ENCODE data around the gene SPDYE3. TPM values are rescaled to one million over a fixed set of nuclear protein-coding genes. Genes with fewer than 3 reads are reported as not detected.

SPDYE3 gene
- total RNA-seq, 1 experiment from 2014 or later: not detected

DNA sequence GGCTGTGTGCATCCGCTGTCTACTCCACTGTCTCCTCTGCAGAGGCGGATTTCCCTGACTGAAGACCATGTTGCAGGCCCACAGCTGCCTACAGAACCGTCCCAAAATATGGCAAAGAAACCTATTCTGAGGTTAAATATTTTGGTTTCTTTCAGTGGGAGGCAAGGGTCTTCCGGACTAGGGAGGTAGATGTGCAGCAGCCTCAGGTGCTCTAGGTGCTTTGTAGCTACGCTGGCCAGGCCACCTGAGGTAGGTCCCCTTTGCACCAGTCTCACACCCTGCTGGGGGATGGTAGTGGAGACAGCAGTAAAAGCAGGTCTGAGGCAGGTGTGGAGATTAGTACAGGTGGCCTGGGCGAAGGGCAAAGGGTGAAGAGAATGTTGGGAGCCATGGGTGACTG, 42.3 kb downstream of the SPDYE3 start:
- Mint-ChIP-seq H3K36me3 (ENCODE audit: insufficient read depth in 1 of 3, low read depth in 3 of 3) (peaks cover 43 to 80% (median 75%) of the 10 kb centered on the region in 3 experiments; a peak in 6 of 7 replicates), H3K27me3 (ENCODE audit: low read depth) (no peaks in the 10 kb centered on the region), H3K4me1 (peaks cover under 1 to 2% of the 10 kb centered on the region in 2 experiments; a peak in 2 of 4 replicates), H3K9me3 (no peaks in the 10 kb centered on the region), H3K27ac (peak overlapping the region in 2 of 3 experiments; percentile 69 to 81; a peak in 3 of 7 replicates), H3K4me3 (no peak overlapping the region)
- no CpG with 5 or more reads among the region's 6 CpGs for WGBS (ENCODE audit: extremely low coverage, insufficient read length, low lambda C conversion rate)
- Histone ChIP-seq H2BK15ac (ENCODE audit: low read depth, low read length) (no peak overlapping the region), H2BK120ac (ENCODE audit: low read depth, low read length, poor library complexity, severe bottlenecking) (no peak overlapping the region), H3K14ac (ENCODE audit: insufficient read depth, low read length) (no peak overlapping the region), H3K27ac (ENCODE audit: insufficient read length, low read depth, low read length) (no peak overlapping the region), H2AK5ac (ENCODE audit: insufficient read length, low read length) (no peak overlapping the region), H4K5ac (ENCODE audit: insufficient read length, low read depth, low read length) (no peak overlapping the region), H3K4ac (ENCODE audit: low read depth, low read length) (no peak overlapping the region), H3K79me1 (ENCODE audit: insufficient read depth, low read depth, low read length, poor library complexity, severe bottlenecking) (no peaks in the 10 kb centered on the region), H3K27me3 (ENCODE audit: insufficient read depth, low read length) (no peaks in the 10 kb centered on the region), H2BK20ac (ENCODE audit: low read depth, low read length, poor library complexity, severe bottlenecking) (no peak overlapping the region), H3K9ac (ENCODE audit: extremely low read depth, insufficient read length, low read length) (no peak overlapping the region), H3K18ac (ENCODE audit: insufficient read length, low read depth, low read length) (no peak overlapping the region), H3K9me3 (ENCODE audit: control insufficient read depth, low read depth, low read length) (no peaks in the 10 kb centered on the region), H3K4me2 (ENCODE audit: insufficient read depth, insufficient read length, low read length) (no peak overlapping the region), H3T11ph (ENCODE audit: low read length) (no peak overlapping the region), H2AFZ (ENCODE audit: low read length) (no peak overlapping the region), H3K79me2 (ENCODE audit: insufficient read depth, low read length) (no peaks in the 10 kb centered on the region), H4K8ac (replicated peaks; ENCODE audit: insufficient read length, low read depth, low read length) (no peak overlapping the region), H3K23ac (ENCODE audit: insufficient read length, low read depth, low read length) (no peak overlapping the region), H4K91ac (ENCODE audit: insufficient read length, low read depth, low read length) (no peak overlapping the region), H2BK12ac (ENCODE audit: insufficient read length, low read depth, low read length) (no peak overlapping the region), H3K23me2 (ENCODE audit: insufficient read length, low read depth, low read length, poor library complexity, severe bottlenecking) (no peaks in the 10 kb centered on the region), H3K4me1 (ENCODE audit: insufficient read depth, low read length) (no peaks in the 10 kb centered on the region), H2BK5ac (ENCODE audit: insufficient read length, low read length) (no peak overlapping the region), H4K20me1 (ENCODE audit: control insufficient read depth, insufficient read depth, insufficient read length) (no peaks in the 10 kb centered on the region), H3K56ac (ENCODE audit: insufficient read length, low read depth, low read length) (no peak overlapping the region)
- DNase-seq: no peak
- TF ChIP-seq, protein P1, sequence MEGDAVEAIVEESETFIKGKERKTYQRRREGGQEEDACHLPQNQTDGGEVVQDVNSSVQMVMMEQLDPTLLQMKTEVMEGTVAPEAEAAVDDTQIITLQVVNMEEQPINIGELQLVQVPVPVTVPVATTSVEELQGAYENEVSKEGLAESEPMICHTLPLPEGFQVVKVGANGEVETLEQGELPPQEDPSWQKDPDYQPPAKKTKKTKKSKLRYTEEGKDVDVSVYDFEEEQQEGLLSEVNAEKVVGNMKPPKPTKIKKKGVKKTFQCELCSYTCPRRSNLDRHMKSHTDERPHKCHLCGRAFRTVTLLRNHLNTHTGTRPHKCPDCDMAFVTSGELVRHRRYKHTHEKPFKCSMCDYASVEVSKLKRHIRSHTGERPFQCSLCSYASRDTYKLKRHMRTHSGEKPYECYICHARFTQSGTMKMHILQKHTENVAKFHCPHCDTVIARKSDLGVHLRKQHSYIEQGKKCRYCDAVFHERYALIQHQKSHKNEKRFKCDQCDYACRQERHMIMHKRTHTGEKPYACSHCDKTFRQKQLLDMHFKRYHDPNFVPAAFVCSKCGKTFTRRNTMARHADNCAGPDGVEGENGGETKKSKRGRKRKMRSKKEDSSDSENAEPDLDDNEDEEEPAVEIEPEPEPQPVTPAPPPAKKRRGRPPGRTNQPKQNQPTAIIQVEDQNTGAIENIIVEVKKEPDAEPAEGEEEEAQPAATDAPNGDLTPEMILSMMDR (conservative IDR thresholded peaks at IDR 0.05): no peak

Measured in H9 (cell line).